GM12878 (cell line): ENCODE data around the gene LMNTD2.

ENCODE experiments used
- POLR2A ChIP-seq: IDR thresholded peaks from 2 replicates; pipeline ENCODE4 v1.6.1; 2011; ENCODE audit warnings: low read depth, mild to moderate bottlenecking, low read length
- TF ChIP-seq, protein P1 (sequence below), 3 experiments: IDR thresholded peaks in 2 of 3; conservative IDR thresholded peaks in 1 of 3; 2 replicates each; pipeline ENCODE4 v1.5.1; 2011; ENCODE audit warnings: low read depth in 3 of 3, low read length in 3 of 3, mild to moderate bottlenecking in 3 of 3, control low read depth in 2 of 3, moderate library complexity in 2 of 3, inconsistent platforms in 1 of 3, mixed read lengths in 1 of 3; ENCODE audit not compliant: control insufficient read depth in 2 of 3, insufficient read depth in 1 of 3; ENCODE audit errors: extremely low read depth in 1 of 3

DNA sequence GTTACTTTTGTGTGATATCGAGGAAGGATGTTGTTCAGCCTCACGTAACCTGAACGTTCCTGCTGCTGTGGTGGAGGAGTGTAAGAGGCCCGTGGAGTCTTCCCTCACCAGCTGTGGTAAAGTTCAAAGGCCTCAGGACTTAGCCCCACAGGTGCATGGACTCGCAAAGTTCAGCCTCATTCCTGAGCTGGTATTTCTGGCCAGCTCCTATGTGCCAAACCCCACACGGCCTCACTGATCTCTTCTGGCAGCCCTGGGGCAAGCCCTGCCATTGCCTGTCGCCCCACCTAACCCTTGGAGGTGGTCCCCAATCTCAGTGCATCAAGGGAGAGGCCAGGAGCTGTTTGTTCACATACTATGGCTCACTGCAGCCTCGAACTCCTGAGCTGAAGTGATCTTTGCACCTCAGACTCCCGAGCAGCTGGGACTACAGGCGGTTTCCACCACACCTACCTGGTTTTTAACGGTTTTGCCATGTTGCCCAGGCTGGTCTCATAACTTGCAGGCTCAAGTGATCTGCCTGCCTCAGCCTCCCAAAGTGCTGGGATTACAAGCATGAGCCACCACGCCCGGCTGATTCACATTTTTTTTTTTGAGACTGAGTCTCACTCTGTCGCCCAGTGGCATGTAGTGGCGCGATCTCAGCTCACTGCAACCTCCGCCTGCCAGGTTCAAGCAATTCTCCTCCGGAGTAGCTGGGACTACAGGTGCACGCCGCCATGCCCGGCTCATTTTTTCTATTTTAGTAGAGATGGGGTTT lies 17.9 kb upstream of the LMNTD2 start:
- TF ChIP-seq, protein P1, sequence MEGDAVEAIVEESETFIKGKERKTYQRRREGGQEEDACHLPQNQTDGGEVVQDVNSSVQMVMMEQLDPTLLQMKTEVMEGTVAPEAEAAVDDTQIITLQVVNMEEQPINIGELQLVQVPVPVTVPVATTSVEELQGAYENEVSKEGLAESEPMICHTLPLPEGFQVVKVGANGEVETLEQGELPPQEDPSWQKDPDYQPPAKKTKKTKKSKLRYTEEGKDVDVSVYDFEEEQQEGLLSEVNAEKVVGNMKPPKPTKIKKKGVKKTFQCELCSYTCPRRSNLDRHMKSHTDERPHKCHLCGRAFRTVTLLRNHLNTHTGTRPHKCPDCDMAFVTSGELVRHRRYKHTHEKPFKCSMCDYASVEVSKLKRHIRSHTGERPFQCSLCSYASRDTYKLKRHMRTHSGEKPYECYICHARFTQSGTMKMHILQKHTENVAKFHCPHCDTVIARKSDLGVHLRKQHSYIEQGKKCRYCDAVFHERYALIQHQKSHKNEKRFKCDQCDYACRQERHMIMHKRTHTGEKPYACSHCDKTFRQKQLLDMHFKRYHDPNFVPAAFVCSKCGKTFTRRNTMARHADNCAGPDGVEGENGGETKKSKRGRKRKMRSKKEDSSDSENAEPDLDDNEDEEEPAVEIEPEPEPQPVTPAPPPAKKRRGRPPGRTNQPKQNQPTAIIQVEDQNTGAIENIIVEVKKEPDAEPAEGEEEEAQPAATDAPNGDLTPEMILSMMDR (IDR thresholded peaks at IDR 0.05 in 2 of 3, conservative IDR thresholded peaks at IDR 0.05 in 1 of 3; ENCODE audit: control insufficient read depth in 2 of 3, extremely low read depth in 1 of 3, insufficient read depth in 1 of 3, low read depth in 3 of 3, low read length in 3 of 3) = no peak
- TF ChIP-seq POLR2A = no peak
